Mesendoderm (in vitro differentiated cells): ENCODE measurements around the gene MAML3.

Experiments
- DNase-seq: peaks from one replicate; pipeline ENCODE4 v3.0.0; 2013
- H2AK5ac ChIP-seq: 2 replicates; pipeline ENCODE4 v1.6.1; 2013; ENCODE audit warnings: low read length, inconsistent platforms
- H2BK120ac ChIP-seq: 2 replicates; pipeline ENCODE4 v1.6.1; 2013; ENCODE audit warnings: low read depth, mild to moderate bottlenecking, low read length, moderate library complexity, mixed read lengths
- H2BK15ac ChIP-seq: replicated peaks from 2 replicates; pipeline ENCODE4 v1.6.1; 2013; ENCODE audit warnings: low read depth, mild to moderate bottlenecking, moderate library complexity
- H2BK5ac ChIP-seq: 2 replicates; pipeline ENCODE4 v1.6.1; 2013; ENCODE audit warnings: low read length, inconsistent platforms
- H3K18ac ChIP-seq: 2 replicates; pipeline ENCODE4 v1.6.1; 2013; ENCODE audit warnings: mild to moderate bottlenecking, low read length, mixed read lengths
- H3K23ac ChIP-seq: one replicate; pipeline ENCODE4 v1.6.1; 2013; ENCODE audit warnings: low read length
- H3K27ac ChIP-seq: 2 replicates; pipeline ENCODE4 v1.5.1; 2013; ENCODE audit warnings: low read depth, mild to moderate bottlenecking, inconsistent platforms, low read length, moderate library complexity
- H3K27me3 ChIP-seq: 2 replicates; pipeline ENCODE4 v1.6.1; 2013; ENCODE audit warnings: low read length, control low read depth, mild to moderate bottlenecking, inconsistent platforms; ENCODE audit not compliant: insufficient read depth, poor library complexity
- H3K36me3 ChIP-seq: 2 replicates; pipeline ENCODE4 v1.6.1; 2013; ENCODE audit warnings: low read length, inconsistent platforms; ENCODE audit not compliant: control insufficient read depth, insufficient read depth
- H3K4ac ChIP-seq: one replicate; pipeline ENCODE4 v1.6.1; 2013; ENCODE audit warnings: low read depth, mild to moderate bottlenecking, low read length, moderate library complexity
- H3K4me1 ChIP-seq: 2 replicates; pipeline ENCODE4 v1.6.1; 2013; ENCODE audit warnings: low read depth, low read length, inconsistent platforms; ENCODE audit not compliant: control insufficient read depth
- H3K4me2 ChIP-seq: 2 replicates; pipeline ENCODE4 v1.6.1; 2013; ENCODE audit warnings: low read length
- H3K4me3 ChIP-seq: 2 replicates; pipeline ENCODE4 v1.5.1; 2013; ENCODE audit warnings: mild to moderate bottlenecking, low read length
- H3K56ac ChIP-seq: one replicate; pipeline ENCODE4 v1.6.1; 2013; ENCODE audit warnings: low read length
- H3K79me1 ChIP-seq: 2 replicates; pipeline ENCODE4 v1.6.1; 2013; ENCODE audit warnings: low read length, inconsistent platforms
- H3K79me2 ChIP-seq: 2 replicates; pipeline ENCODE4 v1.6.1; 2013; ENCODE audit warnings: mild to moderate bottlenecking, low read length; ENCODE audit not compliant: control insufficient read depth, insufficient read depth
- H3K9ac ChIP-seq: 2 replicates; pipeline ENCODE4 v1.6.1; 2013; ENCODE audit warnings: low read length, inconsistent platforms
- H4K5ac ChIP-seq: one replicate; pipeline ENCODE4 v1.6.1; 2013; ENCODE audit warnings: low read length
- H4K8ac ChIP-seq: one replicate; pipeline ENCODE4 v1.6.1; 2013; ENCODE audit warnings: low read depth, mild to moderate bottlenecking, control low read depth, low read length, moderate library complexity
- WGBS: extraction: QIAGEN DNeasy Blood & Tissue Kit; methylation state at CpG from one replicate; pipeline ENCODE4 v1.1.7; 2013; ENCODE audit warnings: low lambda C conversion rate, missing lambda C conversion rate; ENCODE audit not compliant: insufficient coverage; ENCODE audit errors: extremely low coverage; 5-methylcytosine and 5-hydroxymethylcytosine counted together

The MAML3 gene

DNA sequence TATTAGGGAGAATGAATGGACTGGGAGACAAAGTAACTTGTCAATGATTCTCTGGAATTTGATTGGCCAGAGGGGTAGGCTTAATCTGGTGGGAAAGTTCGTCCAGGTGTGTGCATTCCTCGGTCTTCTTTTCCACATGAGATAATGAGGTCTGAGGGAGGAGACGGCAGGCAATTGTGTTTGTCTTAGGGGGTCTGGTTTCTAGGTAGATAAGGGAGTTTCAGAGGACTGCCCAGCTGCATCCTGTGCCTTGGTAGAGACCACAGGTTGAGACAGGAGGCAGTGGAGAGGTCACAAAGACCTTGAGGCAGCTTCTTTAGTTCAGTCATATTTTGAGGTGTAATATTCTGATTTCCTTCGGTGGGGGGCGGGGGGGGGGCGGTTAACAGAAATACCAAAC is 484.1 kb downstream of the MAML3 start:
- Histone ChIP-seq H3K4me1 (peaks cover 17% of the 10 kb centered on the region), H3K9ac (no peak overlapping the region), H3K18ac (no peak overlapping the region), H3K79me2 (peaks cover 3% of the 10 kb centered on the region), H2BK15ac (no peak overlapping the region), H3K4ac (no peak overlapping the region), H3K27ac (peak overlapping the region; percentile 49), H3K4me3 (no peak overlapping the region), H3K36me3 (no peaks in the 10 kb centered on the region), H3K23ac (no peak overlapping the region), H4K5ac (peak overlapping the region; percentile 26), H2AK5ac (peak overlapping the region; percentile 75), H3K79me1 (peaks cover 8% of the 10 kb centered on the region), H3K56ac (peak overlapping the region; percentile 54), H4K8ac (no peak overlapping the region), H2BK120ac (no peak overlapping the region), H3K27me3 (no peaks in the 10 kb centered on the region), H3K4me2 (no peak overlapping the region), H2BK5ac (no peak overlapping the region)
- peak; percentile 86 for DNase-seq
- no CpG with 5 or more reads among the region's 6 CpGs for WGBS

GRCh38 chr4:139669335-139669734 is 484.6 kb downstream of the MAML3 start:
- H2BK15ac ChIP-seq, result peak overlapping the region; percentile 67
- H2BK120ac ChIP-seq, result peak overlapping the region; percentile 69
- peak overlapping the region; percentile 93 for H3K27ac ChIP-seq
- H3K56ac ChIP-seq, result peak overlapping the region; percentile 54
- H3K27me3 ChIP-seq, result no peaks in the 10 kb centered on the region
- H3K79me1 ChIP-seq, result peaks cover 7% of the 10 kb centered on the region
- H3K4me1 ChIP-seq, result peaks cover 17% of the 10 kb centered on the region
- peak overlapping the region; percentile 75 for H2AK5ac ChIP-seq
- no peak for DNase-seq
- H3K79me2 ChIP-seq, result peaks cover 3% of the 10 kb centered on the region
- H4K8ac ChIP-seq, result no peak overlapping the region
- WGBS, result no CpG with 5 or more reads among the region's 6 CpGs
- H3K18ac ChIP-seq, result peak overlapping the region; percentile 75
- peak overlapping the region; percentile 26 for H4K5ac ChIP-seq
- no peak overlapping the region for H3K4me3 ChIP-seq
- H3K36me3 ChIP-seq, result no peaks in the 10 kb centered on the region
- H3K4me2 ChIP-seq, result no peak overlapping the region
- H3K4ac ChIP-seq, result peak overlapping the region; percentile 74
- no peak overlapping the region for H3K23ac ChIP-seq
- H3K9ac ChIP-seq, result no peak overlapping the region
- peak overlapping the region; percentile 95 for H2BK5ac ChIP-seq

DNA sequence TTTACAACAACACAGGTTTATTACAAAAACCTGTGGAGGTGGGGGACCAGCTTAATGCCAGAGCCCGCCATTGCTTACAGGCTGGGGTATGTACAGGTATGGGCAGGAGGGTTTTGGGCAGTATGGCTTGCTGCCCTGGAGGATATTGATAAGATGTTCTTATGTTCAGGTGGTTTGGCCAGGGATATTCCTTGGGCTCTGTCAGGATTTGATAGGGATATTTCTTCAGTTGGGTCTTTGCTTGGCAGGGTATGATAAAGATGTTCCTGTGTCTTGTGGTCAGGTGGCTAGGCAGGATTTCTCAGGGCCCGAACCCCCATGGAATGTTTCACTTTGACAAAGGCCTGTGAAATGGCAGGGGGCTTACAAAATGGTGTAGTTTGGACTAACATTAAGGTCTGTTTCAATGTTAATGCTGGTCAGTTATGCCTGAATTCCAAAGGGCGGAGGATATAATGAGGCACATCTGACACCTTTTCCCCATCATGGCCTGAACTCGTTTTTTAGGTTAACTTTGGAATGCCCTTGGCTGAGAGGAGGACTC is 485.3 kb downstream of the MAML3 start:
- no peak overlapping the region for H4K8ac ChIP-seq
- peak overlapping the region; percentile 75 for H3K18ac ChIP-seq
- H3K36me3 ChIP-seq, result no peaks in the 10 kb centered on the region
- H3K4me1 ChIP-seq, result peaks cover 17% of the 10 kb centered on the region
- peak overlapping the region; percentile 95 for H2BK5ac ChIP-seq
- peak overlapping the region; percentile 98 for H2BK120ac ChIP-seq
- H2AK5ac ChIP-seq, result peak overlapping the region; percentile 85
- no peak overlapping the region for H3K4me3 ChIP-seq
- no peak overlapping the region for H3K23ac ChIP-seq
- peak overlapping the region; percentile 63 for H3K4ac ChIP-seq
- H3K27ac ChIP-seq, result peak overlapping the region; percentile 93
- no peak overlapping the region for H2BK15ac ChIP-seq
- H4K5ac ChIP-seq, result no peak overlapping the region
- WGBS, result no CpG with 5 or more reads among the region's 4 CpGs
- H3K27me3 ChIP-seq, result no peaks in the 10 kb centered on the region
- H3K56ac ChIP-seq, result peak overlapping the region; percentile 54
- DNase-seq, result peak; percentile 57
- peak overlapping the region; percentile 4 for H3K4me2 ChIP-seq
- H3K9ac ChIP-seq, result peak overlapping the region; percentile 9
- peaks cover 7% of the 10 kb centered on the region for H3K79me1 ChIP-seq
- peaks cover 3% of the 10 kb centered on the region for H3K79me2 ChIP-seq

GRCh38 chr4:139668036-139668435 is 485.9 kb downstream of the MAML3 start:
- peaks cover 3% of the 10 kb centered on the region for H3K79me2 ChIP-seq
- H3K79me1 ChIP-seq, result peaks cover 7% of the 10 kb centered on the region
- no peak overlapping the region for H3K23ac ChIP-seq
- H4K5ac ChIP-seq, result no peak overlapping the region
- H3K56ac ChIP-seq, result peak overlapping the region; percentile 39
- H3K9ac ChIP-seq, result no peak overlapping the region
- H2BK120ac ChIP-seq, result no peak overlapping the region
- H2BK15ac ChIP-seq, result no peak overlapping the region
- no peaks in the 10 kb centered on the region for H3K27me3 ChIP-seq
- no peak overlapping the region for H3K4ac ChIP-seq
- H3K4me1 ChIP-seq, result peaks cover 17% of the 10 kb centered on the region
- H2AK5ac ChIP-seq, result no peak overlapping the region
- no peak overlapping the region for H3K4me2 ChIP-seq
- H2BK5ac ChIP-seq, result peak overlapping the region; percentile 61
- WGBS, result no CpG with 5 or more reads among the region's 2 CpGs
- H3K4me3 ChIP-seq, result no peak overlapping the region
- peak overlapping the region; percentile 83 for H3K27ac ChIP-seq
- DNase-seq, result peak; percentile 88
- peak overlapping the region; percentile 55 for H3K18ac ChIP-seq
- no peak overlapping the region for H4K8ac ChIP-seq
- no peaks in the 10 kb centered on the region for H3K36me3 ChIP-seq
